ENCODE data around the gene NEK4. TPM values are rescaled to one million over a fixed set of nuclear protein-coding genes. Genes with fewer than 3 reads are reported as not detected.

NEK4 gene
- total and polyA plus RNA-seq, 2 of the 13 experiments (the other 11 are each of a cell fraction or from before 2014, with no cell fraction given), result 16.5 to 38.0 TPM

DNA sequence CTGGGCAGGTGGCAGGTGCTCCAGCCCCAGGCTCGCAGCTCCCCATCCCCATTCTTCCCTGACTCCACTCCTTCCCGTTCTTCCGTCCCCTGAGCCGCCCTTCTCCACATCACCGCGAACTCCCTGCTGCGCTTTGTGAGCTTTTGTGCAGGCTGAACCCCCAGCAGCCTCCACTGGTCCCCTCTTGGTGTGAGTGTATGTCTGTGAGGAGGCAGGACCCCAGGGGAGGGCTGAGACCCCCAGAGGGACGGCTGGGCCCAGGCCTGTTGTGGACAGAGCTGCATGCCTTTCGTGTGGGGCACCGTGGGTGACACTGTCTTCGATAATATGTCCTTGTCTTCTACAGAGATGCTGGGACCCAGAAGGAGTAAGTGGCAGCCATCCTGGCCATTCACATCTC is 16.5 kb upstream of the NEK4 start (continued):
- TF ChIP-seq, protein P1, sequence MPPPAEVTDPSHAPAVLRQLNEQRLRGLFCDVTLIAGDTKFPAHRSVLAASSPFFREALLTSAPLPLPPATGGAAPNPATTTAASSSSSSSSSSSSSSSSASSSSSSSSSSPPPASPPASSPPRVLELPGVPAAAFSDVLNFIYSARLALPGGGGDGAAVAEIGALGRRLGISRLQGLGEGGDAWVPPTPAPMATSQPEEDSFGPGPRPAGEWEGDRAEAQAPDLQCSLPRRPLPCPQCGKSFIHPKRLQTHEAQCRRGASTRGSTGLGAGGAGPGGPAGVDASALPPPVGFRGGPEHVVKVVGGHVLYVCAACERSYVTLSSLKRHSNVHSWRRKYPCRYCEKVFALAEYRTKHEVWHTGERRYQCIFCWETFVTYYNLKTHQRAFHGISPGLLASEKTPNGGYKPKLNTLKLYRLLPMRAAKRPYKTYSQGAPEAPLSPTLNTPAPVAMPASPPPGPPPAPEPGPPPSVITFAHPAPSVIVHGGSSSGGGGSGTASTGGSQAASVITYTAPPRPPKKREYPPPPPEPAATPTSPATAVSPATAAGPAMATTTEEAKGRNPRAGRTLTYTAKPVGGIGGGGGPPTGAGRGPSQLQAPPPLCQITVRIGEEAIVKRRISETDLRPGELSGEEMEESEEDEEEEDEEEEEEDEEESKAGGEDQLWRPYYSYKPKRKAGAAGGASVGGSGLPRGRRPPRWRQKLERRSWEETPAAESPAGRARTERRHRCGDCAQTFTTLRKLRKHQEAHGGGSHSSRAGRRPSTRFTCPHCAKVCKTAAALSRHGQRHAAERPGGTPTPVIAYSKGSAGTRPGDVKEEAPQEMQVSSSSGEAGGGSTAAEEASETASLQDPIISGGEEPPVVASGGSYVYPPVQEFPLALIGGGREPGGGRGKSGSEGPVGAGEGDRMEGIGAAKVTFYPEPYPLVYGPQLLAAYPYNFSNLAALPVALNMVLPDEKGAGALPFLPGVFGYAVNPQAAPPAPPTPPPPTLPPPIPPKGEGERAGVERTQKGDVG (CRISPR knock-in tag; IDR thresholded peaks at IDR 0.05; ENCODE audit: borderline replicate concordance), result 0 out of 2 replicates have a peak, but pooled peaks have one; percentile 37
- TF ChIP-seq ZNF33A (CRISPR knock-in tag; IDR thresholded peaks at IDR 0.05; ENCODE audit: borderline replicate concordance) (no peak), SP4 (CRISPR knock-in tag; IDR thresholded peaks at IDR 0.05) (0 out of 2 replicates have a peak, but pooled peaks have one; percentile 16), ZBTB38 (CRISPR knock-in tag; IDR thresholded peaks at IDR 0.05) (peak; percentile 39; the same call in 1 of the 2 replicates), SALL2 (CRISPR knock-in tag; IDR thresholded peaks at IDR 0.05) (0 out of 2 replicates have a peak, but pooled peaks have one; percentile 16)
- TF ChIP-seq, protein P2, sequence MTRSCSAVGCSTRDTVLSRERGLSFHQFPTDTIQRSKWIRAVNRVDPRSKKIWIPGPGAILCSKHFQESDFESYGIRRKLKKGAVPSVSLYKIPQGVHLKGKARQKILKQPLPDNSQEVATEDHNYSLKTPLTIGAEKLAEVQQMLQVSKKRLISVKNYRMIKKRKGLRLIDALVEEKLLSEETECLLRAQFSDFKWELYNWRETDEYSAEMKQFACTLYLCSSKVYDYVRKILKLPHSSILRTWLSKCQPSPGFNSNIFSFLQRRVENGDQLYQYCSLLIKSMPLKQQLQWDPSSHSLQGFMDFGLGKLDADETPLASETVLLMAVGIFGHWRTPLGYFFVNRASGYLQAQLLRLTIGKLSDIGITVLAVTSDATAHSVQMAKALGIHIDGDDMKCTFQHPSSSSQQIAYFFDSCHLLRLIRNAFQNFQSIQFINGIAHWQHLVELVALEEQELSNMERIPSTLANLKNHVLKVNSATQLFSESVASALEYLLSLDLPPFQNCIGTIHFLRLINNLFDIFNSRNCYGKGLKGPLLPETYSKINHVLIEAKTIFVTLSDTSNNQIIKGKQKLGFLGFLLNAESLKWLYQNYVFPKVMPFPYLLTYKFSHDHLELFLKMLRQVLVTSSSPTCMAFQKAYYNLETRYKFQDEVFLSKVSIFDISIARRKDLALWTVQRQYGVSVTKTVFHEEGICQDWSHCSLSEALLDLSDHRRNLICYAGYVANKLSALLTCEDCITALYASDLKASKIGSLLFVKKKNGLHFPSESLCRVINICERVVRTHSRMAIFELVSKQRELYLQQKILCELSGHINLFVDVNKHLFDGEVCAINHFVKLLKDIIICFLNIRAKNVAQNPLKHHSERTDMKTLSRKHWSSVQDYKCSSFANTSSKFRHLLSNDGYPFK (CRISPR knock-in tag; IDR thresholded peaks at IDR 0.05; ENCODE audit: borderline replicate concordance), result peak; percentile 41; the same call in 1 of the 2 replicates

All from HepG2 (cell line).